Measurements from ENCODE around the gene PPP6R3.

Gene PPP6R3

GRCh38 chr11:68501813-68502212 is 41.3 kb downstream of the PPP6R3 start:
- ATAC-seq, result no peak

GRCh38 chr11:68503251-68503687 is 42.7 kb downstream of the PPP6R3 start:
- no peak for TF ChIP-seq RARB (CRISPR knock-in tag; IDR thresholded peaks at IDR 0.05)
- TF ChIP-seq OSR1 (CRISPR knock-in tag; IDR thresholded peaks at IDR 0.05), result no peak
- TF ChIP-seq SNAI2 (CRISPR knock-in tag; IDR thresholded peaks at IDR 0.05), result no peak
- no peak for TF ChIP-seq ZFP3 (CRISPR knock-in tag; IDR thresholded peaks at IDR 0.05)
- ATAC-seq, result no peak

More at GRCh38 chr11:68501813-68502212, 41.3 kb downstream of the PPP6R3 start:
- TF ChIP-seq ZFP30 (CRISPR knock-in tag; IDR thresholded peaks at IDR 0.05) (no peak), SNAI2 (CRISPR knock-in tag; IDR thresholded peaks at IDR 0.05) (no peak), RARB (CRISPR knock-in tag; IDR thresholded peaks at IDR 0.05) (no peak), BACH2 (CRISPR knock-in tag; IDR thresholded peaks at IDR 0.05; ENCODE audit: borderline replicate concordance) (no peak)

GRCh38 chr11:68503792-68504191 is 43.2 kb downstream of the PPP6R3 start:
- ATAC-seq, result no peak
- no peak for TF ChIP-seq RARB (CRISPR knock-in tag; IDR thresholded peaks at IDR 0.05)
- no peak for TF ChIP-seq TSHZ2 (CRISPR knock-in tag; IDR thresholded peaks at IDR 0.05)
- no peak for TF ChIP-seq ISL1 (CRISPR knock-in tag; IDR thresholded peaks at IDR 0.05)
- TF ChIP-seq ZNF70 (CRISPR knock-in tag; IDR thresholded peaks at IDR 0.05), result no peak
- no peak for TF ChIP-seq ARNTL (CRISPR knock-in tag; IDR thresholded peaks at IDR 0.05; ENCODE audit: borderline replicate concordance, low read depth)
- TF ChIP-seq OSR1 (CRISPR knock-in tag; IDR thresholded peaks at IDR 0.05), result no peak
- no peak for TF ChIP-seq CSRNP3 (CRISPR knock-in tag; IDR thresholded peaks at IDR 0.05)
- no peak for TF ChIP-seq ZFP3 (CRISPR knock-in tag; IDR thresholded peaks at IDR 0.05)
- no peak for TF ChIP-seq SNAI2 (CRISPR knock-in tag; IDR thresholded peaks at IDR 0.05)
- TF ChIP-seq ZNF8 (CRISPR knock-in tag; IDR thresholded peaks at IDR 0.05), result no peak
- TF ChIP-seq PATZ1 (CRISPR knock-in tag; IDR thresholded peaks at IDR 0.05; ENCODE audit: borderline replicate concordance), result no peak
- no peak for TF ChIP-seq TOX (CRISPR knock-in tag; IDR thresholded peaks at IDR 0.05; ENCODE audit: borderline replicate concordance)
- TF ChIP-seq ZFP30 (CRISPR knock-in tag; IDR thresholded peaks at IDR 0.05), result no peak

GRCh38 chr11:68504432-68505066 is 44.0 kb downstream of the PPP6R3 start:
- no peak; the same call in 2 of the 3 replicates for ATAC-seq

More at GRCh38 chr11:68504432-68505066, 44.0 kb downstream of the PPP6R3 start:
- no peak for TF ChIP-seq BACH2 (CRISPR knock-in tag; IDR thresholded peaks at IDR 0.05; ENCODE audit: borderline replicate concordance)
- no peak for TF ChIP-seq CSRNP3 (CRISPR knock-in tag; IDR thresholded peaks at IDR 0.05)
- TF ChIP-seq PATZ1 (CRISPR knock-in tag; IDR thresholded peaks at IDR 0.05; ENCODE audit: borderline replicate concordance), result no peak
- TF ChIP-seq ISL1 (CRISPR knock-in tag; IDR thresholded peaks at IDR 0.05), result no peak
